GM23338 (cell line): Measurements from ENCODE around the gene RHOBTB3. TPM values are rescaled to one million over a fixed set of nuclear protein-coding genes. Genes with fewer than 3 reads are reported as not detected.

Source experiments
- ATAC-seq: fragments of 200-7000 bp; cut with Tn5 transposase; 3 replicates; pipeline ENCODE4 v1.9.1; 2020
- DNase-seq: peaks from one replicate; pipeline ENCODE4 v3.0.0-alpha.2; 2015; ENCODE audit warnings: low spot score
- H2AFZ ChIP-seq: fragments of 200-600 bp; sonication (generic); 2 replicates; pipeline ENCODE4 v1.8.0; 2016; ENCODE audit warnings: antibody characterized with exemption, mild to moderate bottlenecking, moderate library complexity
- H3F3A ChIP-seq: fragments of 200-600 bp; sonication (generic); replicated peaks from 2 replicates; pipeline ENCODE4 v1.8.0; 2017; ENCODE audit warnings: antibody characterized with exemption, mixed run types, low read depth
- H3K27ac ChIP-seq: fragments of 200-600 bp; sonication (generic); 2 replicates; pipeline ENCODE4 v1.6.1; 2016; ENCODE audit warnings: low read depth
- H3K27me3 ChIP-seq: fragments of 200-600 bp; sonication (generic); 2 replicates; pipeline ENCODE4 v1.8.0; 2016; ENCODE audit warnings: mild to moderate bottlenecking, mixed run types, moderate library complexity; ENCODE audit not compliant: insufficient read depth
- H3K36me3 ChIP-seq: fragments of 200-600 bp; sonication (generic); 2 replicates; pipeline ENCODE4 v1.8.0; 2016; ENCODE audit warnings: mild to moderate bottlenecking; ENCODE audit not compliant: insufficient read depth
- H3K4me1 ChIP-seq: fragments of 200-600 bp; sonication (generic); 2 replicates; pipeline ENCODE4 v1.8.0; 2016; ENCODE audit warnings: mild to moderate bottlenecking, moderate library complexity; ENCODE audit not compliant: insufficient read depth
- H3K4me2 ChIP-seq: fragments of 200-600 bp; sonication (generic); 2 replicates; pipeline ENCODE4 v1.7.1; 2017; ENCODE audit warnings: mixed run types
- H3K4me3 ChIP-seq: fragments of 200-600 bp; sonication (generic); 2 replicates; pipeline ENCODE4 v1.6.1; 2016; ENCODE audit warnings: mixed run types
- H3K79me2 ChIP-seq: fragments of 200-600 bp; sonication (generic); replicated peaks from 2 replicates; pipeline ENCODE4 v1.8.0; 2017; ENCODE audit warnings: mild to moderate bottlenecking; ENCODE audit not compliant: insufficient read depth
- H3K9me2 ChIP-seq: fragments of 200-600 bp; sonication (generic); 2 replicates; pipeline ENCODE4 v1.8.0; 2017; ENCODE audit not compliant: insufficient read depth
- H4K20me1 ChIP-seq: fragments of 200-600 bp; sonication (generic); replicated peaks from 2 replicates; pipeline ENCODE4 v1.8.0; 2017; ENCODE audit warnings: mild to moderate bottlenecking; ENCODE audit not compliant: insufficient read depth
- H3K27ac Mint-ChIP-seq: 2 replicates; pipeline ENCODE4 v1.8.0; 2020; ENCODE audit warnings: inconsistent platforms, mild to moderate bottlenecking, moderate library complexity, mixed read lengths
- H3K27me3 Mint-ChIP-seq: 3 replicates; pipeline ENCODE4 v1.8.0; 2022; ENCODE audit warnings: low read depth, mild to moderate bottlenecking, moderate library complexity, mixed read lengths, inconsistent platforms; ENCODE audit not compliant: insufficient read depth, poor library complexity
- H3K36me3 Mint-ChIP-seq: 3 replicates; pipeline ENCODE4 v1.8.0; 2021; ENCODE audit warnings: low read depth, mild to moderate bottlenecking, inconsistent platforms, moderate library complexity, mixed read lengths
- H3K4me1 Mint-ChIP-seq: 3 replicates; pipeline ENCODE4 v1.8.0; 2020; ENCODE audit warnings: mild to moderate bottlenecking, inconsistent platforms, mixed read lengths
- H3K4me3 Mint-ChIP-seq: 3 replicates; pipeline ENCODE4 v1.8.0; 2021; ENCODE audit warnings: moderate library complexity, mild to moderate bottlenecking, inconsistent platforms, mixed read lengths
- H3K9me3 Mint-ChIP-seq: 3 replicates; pipeline ENCODE4 v1.8.0; 2020; ENCODE audit warnings: moderate library complexity, mild to moderate bottlenecking, inconsistent platforms, mixed read lengths
- CREB1 ChIP-seq: fragments of 250-450 bp; sonication (Bioruptor Pico); IDR thresholded peaks from 2 replicates; pipeline ENCODE4 v1.5.0; 2020; ENCODE audit warnings: low read depth, mild to moderate bottlenecking, moderate library complexity
- EZH2 ChIP-seq: fragments of 200-600 bp; sonication (generic); IDR thresholded peaks from one replicate; pipeline ENCODE4 v1.8.0; 2017; ENCODE audit warnings: antibody characterized with exemption, mild to moderate bottlenecking, low read depth; ENCODE audit not compliant: unreplicated experiment
- EZH2phosphoT487 ChIP-seq: fragments of 200-600 bp; sonication (generic); IDR thresholded peaks from one replicate; pipeline ENCODE4 v1.8.1; 2018; ENCODE audit warnings: antibody characterized with exemption; ENCODE audit not compliant: unreplicated experiment
- JUNB ChIP-seq: IDR thresholded peaks from one replicate; pipeline ENCODE4 v1.6.1; 2016; ENCODE audit warnings: antibody characterized with exemption; ENCODE audit not compliant: unreplicated experiment
- NANOG ChIP-seq: IDR thresholded peaks from 2 replicates; pipeline ENCODE4 v1.6.1; 2016; ENCODE audit warnings: antibody characterized with exemption, borderline replicate concordance
- POLR2AphosphoS5 ChIP-seq: IDR thresholded peaks from 2 replicates; pipeline ENCODE4 v1.6.1; 2016; ENCODE audit warnings: antibody characterized with exemption, low read depth
- STAT1 ChIP-seq: IDR thresholded peaks from one replicate; pipeline ENCODE4 v1.6.1; 2016; ENCODE audit warnings: antibody characterized with exemption; ENCODE audit not compliant: unreplicated experiment
- ZNF114 ChIP-seq: fragments of 250-450 bp; sonication (Bioruptor Pico); IDR thresholded peaks from 2 replicates; pipeline ENCODE4 v1.5.0; 2020; ENCODE audit warnings: mild to moderate bottlenecking, moderate library complexity
- ZNF331 ChIP-seq: fragments of 250-450 bp; sonication (Bioruptor Pico); IDR thresholded peaks from 2 replicates; pipeline ENCODE4 v1.5.0; 2020; ENCODE audit warnings: low read depth, mild to moderate bottlenecking, moderate library complexity
- polyA plus RNA-seq: library from polyadenylated mRNA; unstranded; fragments of >200 nt; fragmentation: Nextera tagmentation; extraction: Ambion mirVana; gene quantifications from 2 replicates; pipeline ENCODE4 v1.2.1, GENCODE V29; 2016
- total RNA-seq: library from RNA; depleted of rRNA; stranded (reverse); fragments of >200 nt; shearing (Covaris generic); gene quantifications from 2 replicates; pipeline ENCODE4 v1.2.3, GENCODE V29; 2014
- TF ChIP-seq, protein P1 (sequence below), 2 experiments: fragments of 200-600 bp in 1 of 2; sonication (generic) in 1 of 2; conservative IDR thresholded peaks; 2 replicates each; pipeline versions ENCODE4 v1.5.1 to v1.6.1; 2016 to 2017; ENCODE audit warnings: antibody characterized with exemption in 2 of 2, low read depth in 2 of 2, mild to moderate bottlenecking in 2 of 2, moderate library complexity in 1 of 2
- TF ChIP-seq, protein P2 (sequence below): IDR thresholded peaks from 2 replicates; pipeline ENCODE4 v1.6.1; 2016; ENCODE audit warnings: antibody characterized with exemption
- TF ChIP-seq, protein P3 (sequence below): fragments of 250-450 bp; sonication (Bioruptor Pico); IDR thresholded peaks from 2 replicates; pipeline ENCODE4 v1.5.0; 2020; ENCODE audit warnings: mild to moderate bottlenecking, moderate library complexity

The RHOBTB3 gene
- total and polyA plus RNA-seq, 2 experiments from 2014 or later: 10.0 to 13.4 TPM

DNA sequence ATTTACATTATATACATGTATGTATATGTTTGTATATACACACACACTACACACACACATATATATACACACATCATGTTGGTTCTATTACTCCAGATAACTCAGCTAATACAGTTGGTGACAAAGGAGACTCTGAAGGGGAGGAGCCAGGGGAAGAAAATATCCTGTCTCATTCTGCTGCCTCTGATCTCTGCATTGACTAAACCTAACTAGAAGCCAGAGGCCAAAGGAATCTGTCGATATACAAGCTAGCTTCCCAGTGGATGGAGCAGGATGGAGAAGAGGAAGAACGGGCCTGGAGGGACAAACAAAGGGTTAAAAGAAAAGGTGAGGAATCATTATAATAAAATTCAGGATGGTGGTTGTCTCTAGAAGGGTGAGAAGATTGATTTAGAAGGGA is 13.7 kb upstream of the RHOBTB3 start (continued):
- TF ChIP-seq, protein P1, sequence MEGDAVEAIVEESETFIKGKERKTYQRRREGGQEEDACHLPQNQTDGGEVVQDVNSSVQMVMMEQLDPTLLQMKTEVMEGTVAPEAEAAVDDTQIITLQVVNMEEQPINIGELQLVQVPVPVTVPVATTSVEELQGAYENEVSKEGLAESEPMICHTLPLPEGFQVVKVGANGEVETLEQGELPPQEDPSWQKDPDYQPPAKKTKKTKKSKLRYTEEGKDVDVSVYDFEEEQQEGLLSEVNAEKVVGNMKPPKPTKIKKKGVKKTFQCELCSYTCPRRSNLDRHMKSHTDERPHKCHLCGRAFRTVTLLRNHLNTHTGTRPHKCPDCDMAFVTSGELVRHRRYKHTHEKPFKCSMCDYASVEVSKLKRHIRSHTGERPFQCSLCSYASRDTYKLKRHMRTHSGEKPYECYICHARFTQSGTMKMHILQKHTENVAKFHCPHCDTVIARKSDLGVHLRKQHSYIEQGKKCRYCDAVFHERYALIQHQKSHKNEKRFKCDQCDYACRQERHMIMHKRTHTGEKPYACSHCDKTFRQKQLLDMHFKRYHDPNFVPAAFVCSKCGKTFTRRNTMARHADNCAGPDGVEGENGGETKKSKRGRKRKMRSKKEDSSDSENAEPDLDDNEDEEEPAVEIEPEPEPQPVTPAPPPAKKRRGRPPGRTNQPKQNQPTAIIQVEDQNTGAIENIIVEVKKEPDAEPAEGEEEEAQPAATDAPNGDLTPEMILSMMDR (conservative IDR thresholded peaks at IDR 0.05; ENCODE audit: low read depth in 2 of 2): no peak
- TF ChIP-seq STAT1 (no peak), JUNB (no peak)

DNA sequence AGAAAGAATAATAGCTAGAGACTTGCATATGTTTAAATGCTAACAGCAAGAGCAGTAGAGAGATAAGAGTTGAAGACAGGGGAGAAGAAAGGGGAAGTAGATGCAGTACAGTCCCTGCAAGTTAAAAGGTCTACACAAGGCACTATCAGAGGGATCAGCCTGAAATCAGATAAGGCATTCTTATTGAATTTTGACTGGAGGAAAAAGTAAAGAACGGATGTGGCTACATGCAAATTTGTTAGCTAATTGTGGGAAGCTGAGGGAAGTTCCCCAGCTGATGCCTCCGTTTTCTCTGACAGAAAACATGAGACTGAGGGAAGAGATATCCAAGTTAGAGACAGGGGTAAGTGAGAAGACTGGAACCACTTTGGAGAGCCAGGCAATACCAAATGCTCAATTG is 12.9 kb upstream of the RHOBTB3 start:
- no peaks in the 10 kb centered on the region for H3K36me3 Mint-ChIP-seq
- Histone ChIP-seq H3K4me2 (no peak overlapping the region), H2AFZ (no peak overlapping the region), H3K36me3 (no peaks in the 10 kb centered on the region), H3K79me2 (no peaks in the 10 kb centered on the region), H3K4me3 (no peak overlapping the region), H3K4me1 (no peaks in the 10 kb centered on the region), H3K27me3 (no peaks in the 10 kb centered on the region; the same call in 1 of the 2 replicates), H4K20me1 (no peaks in the 10 kb centered on the region), H3K27ac (no peak overlapping the region), H3K9me2 (no peaks in the 10 kb centered on the region), H3F3A (no peaks in the 10 kb centered on the region)
- ATAC-seq (no peak), DNase-seq (no peak)
- no peaks in the 10 kb centered on the region for H3K27me3 Mint-ChIP-seq
- no peaks in the 10 kb centered on the region; the same call in 2 of the 3 replicates for H3K4me1 Mint-ChIP-seq
- no peaks in the 10 kb centered on the region for H3K9me3 Mint-ChIP-seq
- H3K27ac Mint-ChIP-seq: no peak overlapping the region
- no peak for TF ChIP-seq EZH2
- TF ChIP-seq NANOG: no peak
- TF ChIP-seq CREB1 (CRISPR knock-in tag): no peak
- TF ChIP-seq, protein P2, sequence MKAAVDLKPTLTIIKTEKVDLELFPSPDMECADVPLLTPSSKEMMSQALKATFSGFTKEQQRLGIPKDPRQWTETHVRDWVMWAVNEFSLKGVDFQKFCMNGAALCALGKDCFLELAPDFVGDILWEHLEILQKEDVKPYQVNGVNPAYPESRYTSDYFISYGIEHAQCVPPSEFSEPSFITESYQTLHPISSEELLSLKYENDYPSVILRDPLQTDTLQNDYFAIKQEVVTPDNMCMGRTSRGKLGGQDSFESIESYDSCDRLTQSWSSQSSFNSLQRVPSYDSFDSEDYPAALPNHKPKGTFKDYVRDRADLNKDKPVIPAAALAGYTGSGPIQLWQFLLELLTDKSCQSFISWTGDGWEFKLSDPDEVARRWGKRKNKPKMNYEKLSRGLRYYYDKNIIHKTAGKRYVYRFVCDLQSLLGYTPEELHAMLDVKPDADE: no peak
- no peak for TF ChIP-seq POLR2AphosphoS5
- no peak for TF ChIP-seq ZNF331 (CRISPR knock-in tag)
- no peak for TF ChIP-seq EZH2phosphoT487
- no peak overlapping the region for H3K4me3 Mint-ChIP-seq

DNA sequence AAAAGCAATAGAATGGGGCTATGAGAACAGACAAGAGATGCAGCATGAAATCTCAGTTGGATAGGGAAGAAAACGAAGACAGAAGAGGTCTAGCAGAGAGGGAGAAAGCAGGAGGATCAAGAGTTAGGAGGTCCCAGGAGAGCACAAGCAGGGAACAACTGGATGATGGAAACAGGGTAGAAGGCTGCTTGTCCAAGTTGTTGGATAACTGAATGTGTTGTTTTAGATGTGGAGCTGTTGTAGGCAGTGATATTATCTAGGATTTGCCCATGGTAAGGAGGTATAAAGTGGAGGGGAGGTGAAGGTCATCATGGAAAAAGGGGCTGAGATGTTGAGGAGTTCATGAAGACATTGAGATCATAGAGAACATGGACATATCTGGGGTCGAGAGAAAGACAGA is 12.4 kb upstream of the RHOBTB3 start:
- H3K4me3 Mint-ChIP-seq: no peak overlapping the region
- no peaks in the 10 kb centered on the region for H3K36me3 ChIP-seq
- no peak for ATAC-seq
- TF ChIP-seq ZNF114 (CRISPR knock-in tag) (no peak), NANOG (no peak), JUNB (no peak)
- TF ChIP-seq, protein P3, sequence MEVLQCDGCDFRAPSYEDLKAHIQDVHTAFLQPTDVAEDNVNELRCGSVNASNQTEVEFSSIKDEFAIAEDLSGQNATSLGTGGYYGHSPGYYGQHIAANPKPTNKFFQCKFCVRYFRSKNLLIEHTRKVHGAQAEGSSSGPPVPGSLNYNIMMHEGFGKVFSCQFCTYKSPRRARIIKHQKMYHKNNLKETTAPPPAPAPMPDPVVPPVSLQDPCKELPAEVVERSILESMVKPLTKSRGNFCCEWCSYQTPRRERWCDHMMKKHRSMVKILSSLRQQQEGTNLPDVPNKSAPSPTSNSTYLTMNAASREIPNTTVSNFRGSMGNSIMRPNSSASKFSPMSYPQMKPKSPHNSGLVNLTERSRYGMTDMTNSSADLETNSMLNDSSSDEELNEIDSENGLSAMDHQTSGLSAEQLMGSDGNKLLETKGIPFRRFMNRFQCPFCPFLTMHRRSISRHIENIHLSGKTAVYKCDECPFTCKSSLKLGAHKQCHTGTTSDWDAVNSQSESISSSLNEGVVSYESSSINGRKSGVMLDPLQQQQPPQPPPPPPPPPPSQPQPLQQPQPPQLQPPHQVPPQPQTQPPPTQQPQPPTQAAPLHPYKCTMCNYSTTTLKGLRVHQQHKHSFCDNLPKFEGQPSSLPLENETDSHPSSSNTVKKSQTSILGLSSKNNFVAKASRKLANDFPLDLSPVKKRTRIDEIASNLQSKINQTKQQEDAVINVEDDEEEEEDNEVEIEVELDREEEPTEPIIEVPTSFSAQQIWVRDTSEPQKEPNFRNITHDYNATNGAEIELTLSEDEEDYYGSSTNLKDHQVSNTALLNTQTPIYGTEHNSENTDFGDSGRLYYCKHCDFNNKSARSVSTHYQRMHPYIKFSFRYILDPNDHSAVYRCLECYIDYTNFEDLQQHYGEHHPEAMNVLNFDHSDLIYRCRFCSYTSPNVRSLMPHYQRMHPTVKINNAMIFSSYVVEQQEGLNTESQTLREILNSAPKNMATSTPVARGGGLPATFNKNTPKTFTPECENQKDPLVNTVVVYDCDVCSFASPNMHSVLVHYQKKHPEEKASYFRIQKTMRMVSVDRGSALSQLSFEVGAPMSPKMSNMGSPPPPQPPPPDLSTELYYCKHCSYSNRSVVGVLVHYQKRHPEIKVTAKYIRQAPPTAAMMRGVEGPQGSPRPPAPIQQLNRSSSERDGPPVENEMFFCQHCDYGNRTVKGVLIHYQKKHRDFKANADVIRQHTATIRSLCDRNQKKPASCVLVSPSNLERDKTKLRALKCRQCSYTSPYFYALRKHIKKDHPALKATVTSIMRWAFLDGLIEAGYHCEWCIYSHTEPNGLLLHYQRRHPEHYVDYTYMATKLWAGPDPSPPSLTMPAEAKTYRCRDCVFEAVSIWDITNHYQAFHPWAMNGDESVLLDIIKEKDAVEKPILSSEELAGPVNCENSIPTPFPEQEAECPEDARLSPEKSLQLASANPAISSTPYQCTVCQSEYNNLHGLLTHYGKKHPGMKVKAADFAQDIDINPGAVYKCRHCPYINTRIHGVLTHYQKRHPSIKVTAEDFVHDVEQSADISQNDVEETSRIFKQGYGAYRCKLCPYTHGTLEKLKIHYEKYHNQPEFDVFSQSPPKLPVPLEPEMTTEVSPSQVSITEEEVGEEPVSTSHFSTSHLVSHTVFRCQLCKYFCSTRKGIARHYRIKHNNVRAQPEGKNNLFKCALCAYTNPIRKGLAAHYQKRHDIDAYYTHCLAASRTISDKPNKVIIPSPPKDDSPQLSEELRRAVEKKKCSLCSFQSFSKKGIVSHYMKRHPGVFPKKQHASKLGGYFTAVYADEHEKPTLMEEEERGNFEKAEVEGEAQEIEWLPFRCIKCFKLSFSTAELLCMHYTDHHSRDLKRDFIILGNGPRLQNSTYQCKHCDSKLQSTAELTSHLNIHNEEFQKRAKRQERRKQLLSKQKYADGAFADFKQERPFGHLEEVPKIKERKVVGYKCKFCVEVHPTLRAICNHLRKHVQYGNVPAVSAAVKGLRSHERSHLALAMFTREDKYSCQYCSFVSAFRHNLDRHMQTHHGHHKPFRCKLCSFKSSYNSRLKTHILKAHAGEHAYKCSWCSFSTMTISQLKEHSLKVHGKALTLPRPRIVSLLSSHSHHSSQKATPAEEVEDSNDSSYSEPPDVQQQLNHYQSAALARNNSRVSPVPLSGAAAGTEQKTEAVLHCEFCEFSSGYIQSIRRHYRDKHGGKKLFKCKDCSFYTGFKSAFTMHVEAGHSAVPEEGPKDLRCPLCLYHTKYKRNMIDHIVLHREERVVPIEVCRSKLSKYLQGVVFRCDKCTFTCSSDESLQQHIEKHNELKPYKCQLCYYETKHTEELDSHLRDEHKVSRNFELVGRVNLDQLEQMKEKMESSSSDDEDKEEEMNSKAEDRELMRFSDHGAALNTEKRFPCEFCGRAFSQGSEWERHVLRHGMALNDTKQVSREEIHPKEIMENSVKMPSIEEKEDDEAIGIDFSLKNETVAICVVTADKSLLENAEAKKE (CRISPR knock-in tag): no peak

More for the DNA sequence above, 12.4 kb upstream of the RHOBTB3 start:
- no peaks in the 10 kb centered on the region for H3K27me3 Mint-ChIP-seq
- no peaks in the 10 kb centered on the region for H3K36me3 Mint-ChIP-seq
- H3K4me2 ChIP-seq: no peak overlapping the region
- no peaks in the 10 kb centered on the region for H3K79me2 ChIP-seq
- no peaks in the 10 kb centered on the region for H3K9me2 ChIP-seq
- no peak overlapping the region for H3K4me3 ChIP-seq
- no peaks in the 10 kb centered on the region for H3F3A ChIP-seq
- peaks cover 4% of the 10 kb centered on the region for H3K4me1 Mint-ChIP-seq
- H3K27me3 ChIP-seq: no peaks in the 10 kb centered on the region; the same call in 1 of the 2 replicates
- no peaks in the 10 kb centered on the region for H3K4me1 ChIP-seq
- H3K27ac Mint-ChIP-seq: no peak overlapping the region
- no peak overlapping the region for H3K27ac ChIP-seq
- no peaks in the 10 kb centered on the region for H3K9me3 Mint-ChIP-seq
- H2AFZ ChIP-seq: no peak overlapping the region
- no peaks in the 10 kb centered on the region for H4K20me1 ChIP-seq
- no peak for DNase-seq
